Stimulated activated CD8-positive, alpha-beta memory T cell treated with anti-CD3 and anti-CD28 coated beads, Interleukin-15, amount 100 ng/mL, for 24 hours (primary cell): ENCODE data around the gene SCLY.

ENCODE experiments used
- DNase-seq: peaks from one replicate; pipeline ENCODE4 v3.0.0-alpha.2; 2020; ENCODE audit warnings: low read depth

SCLY gene

DNA sequence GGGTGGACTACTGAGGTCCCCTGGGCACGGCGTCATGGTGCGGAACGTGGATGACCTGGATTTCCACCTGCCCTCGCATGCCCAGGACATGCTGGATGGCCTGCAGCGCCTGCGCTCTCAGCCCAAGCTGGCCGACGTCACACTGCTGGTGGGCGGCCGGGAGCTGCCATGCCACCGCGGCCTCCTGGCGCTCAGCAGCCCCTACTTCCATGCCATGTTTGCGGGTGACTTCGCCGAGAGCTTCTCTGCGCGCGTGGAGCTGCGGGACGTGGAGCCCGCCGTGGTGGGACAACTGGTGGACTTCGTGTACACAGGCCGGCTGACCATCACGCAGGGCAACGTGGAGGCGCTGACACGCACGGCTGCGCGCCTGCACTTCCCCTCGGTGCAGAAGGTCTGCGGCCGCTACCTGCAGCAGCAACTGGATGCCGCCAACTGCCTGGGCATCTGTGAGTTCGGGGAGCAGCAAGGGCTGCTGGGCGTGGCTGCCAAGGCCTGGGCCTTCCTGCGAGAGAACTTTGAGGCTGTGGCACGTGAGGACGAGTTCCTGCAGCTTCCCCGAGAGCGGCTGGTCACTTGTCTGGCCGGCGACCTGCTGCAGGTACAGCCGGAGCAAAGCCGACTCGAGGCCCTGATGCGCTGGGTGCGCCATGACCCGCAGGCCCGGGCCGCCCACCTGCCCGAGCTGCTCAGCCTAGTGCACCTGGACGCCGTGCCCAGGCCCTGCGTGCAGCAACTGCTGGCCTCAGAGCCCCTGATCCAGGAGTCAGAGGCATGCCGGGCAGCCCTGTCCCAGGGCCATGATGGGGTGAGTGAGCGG, 80.1 kb downstream of the SCLY start:
- DNase-seq, result no peak

DNA sequence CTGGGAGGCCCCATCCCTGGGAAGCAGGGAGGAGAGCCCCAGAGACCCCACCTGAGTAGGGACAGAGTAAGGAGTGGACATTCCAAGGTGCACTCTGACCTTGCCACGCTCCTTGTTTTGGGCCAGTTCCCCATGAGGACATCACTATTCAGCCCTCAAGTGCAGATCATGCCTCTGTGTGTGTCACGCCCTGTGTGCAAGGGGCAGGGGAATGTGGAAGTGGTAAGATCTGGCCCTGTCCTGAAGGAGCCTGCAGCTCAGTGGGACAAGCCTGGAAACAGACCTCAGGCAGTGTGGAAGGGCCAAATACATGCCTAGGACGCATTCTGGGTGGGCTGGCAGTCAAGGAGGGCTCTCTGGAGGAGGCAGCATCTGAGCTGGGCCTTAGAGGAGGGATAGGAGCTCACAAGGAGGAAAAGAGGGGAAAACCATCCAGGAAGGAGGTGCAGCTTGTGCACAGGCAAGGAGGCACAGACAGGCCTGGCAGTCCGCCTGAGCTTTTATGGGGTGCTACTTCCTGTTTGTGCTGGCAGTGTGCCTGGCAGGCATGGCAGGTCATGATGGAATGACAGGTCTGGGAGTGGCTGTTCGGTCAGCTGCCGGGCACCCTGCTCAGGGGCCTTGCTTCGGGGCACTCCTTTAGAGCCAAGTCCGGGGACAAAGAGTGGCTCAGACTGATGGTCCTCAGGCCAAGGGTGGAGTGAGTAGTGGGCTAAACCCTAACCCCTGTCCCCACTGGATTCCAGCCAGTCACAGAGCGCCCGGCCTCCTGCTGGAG, 80.9 kb downstream of the SCLY start:
- DNase-seq, result no peak

GRCh38 chr2:238142382-238143205, 81.8 kb downstream of the SCLY start:
- DNase-seq, result no peak

GRCh38 chr2:238143239-238143951, 82.6 kb downstream of the SCLY start:
- DNase-seq, result no peak

DNA sequence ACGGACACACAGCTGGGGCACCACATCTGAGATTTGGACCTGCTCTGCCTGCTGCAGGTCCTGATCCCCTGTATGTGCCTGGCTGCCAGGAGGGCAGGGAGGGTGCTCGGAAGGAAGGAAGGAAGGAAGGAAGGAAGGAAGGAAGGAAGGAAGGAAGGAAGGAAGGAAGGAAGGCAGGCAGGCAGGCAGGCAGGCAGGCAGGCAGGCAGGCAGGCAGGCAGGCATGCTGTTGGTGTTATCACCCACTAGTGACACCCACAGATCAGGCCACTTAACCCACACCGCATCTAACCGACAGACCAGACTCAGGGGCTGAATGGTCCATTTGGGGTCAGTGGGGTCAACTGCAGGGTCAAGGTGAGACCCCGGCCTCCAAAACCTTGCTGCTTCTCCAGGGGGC, 83.5 kb downstream of the SCLY start:
- no peak for DNase-seq

GRCh38 chr2:238145046-238145445, 84.2 kb downstream of the SCLY start:
- no peak for DNase-seq

GRCh38 chr2:238145851-238146250, 85.0 kb downstream of the SCLY start:
- DNase-seq, result no peak

- no peak for DNase-seq
Observed at GRCh38 chr2:238146884-238147544, 86.2 kb downstream of the SCLY start.

DNA sequence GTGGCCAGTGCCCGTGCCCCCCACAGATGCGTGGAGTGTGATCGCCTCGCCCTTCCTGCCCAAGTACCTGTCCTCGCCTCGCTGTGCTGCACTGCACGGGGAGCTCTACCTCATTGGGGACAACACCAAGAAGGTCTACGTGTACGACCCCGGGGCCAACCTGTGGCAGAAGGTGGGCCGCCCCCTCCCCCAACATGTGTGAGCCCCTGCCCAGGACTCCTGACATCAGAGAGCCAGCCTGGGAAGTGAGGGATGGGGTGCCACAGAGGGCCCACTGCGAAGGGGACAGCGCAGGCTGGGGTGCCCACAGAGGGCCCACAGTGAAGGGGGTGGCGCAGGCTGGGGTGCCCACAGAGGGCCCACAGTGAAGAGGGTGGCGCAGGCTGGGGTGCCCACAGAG, 88.2 kb downstream of the SCLY start:
- DNase-seq, result no peak
